Type B pancreatic cell (in vitro differentiated cells): ENCODE results near the gene CERS1. TPM values are rescaled to one million over a fixed set of nuclear protein-coding genes. Genes with fewer than 3 reads are reported as not detected.
A peak's percentile ranks its signal among the peaks of the same experiment; 100 is the strongest.

Experiments
- DNase-seq: peaks from one replicate; pipeline ENCODE4 v3.0.0; 2021; ENCODE audit warnings: mixed read lengths; ENCODE audit not compliant: unreplicated experiment; ENCODE audit errors: extremely low spot score
- H3K27ac Mint-ChIP-seq: 2 replicates; pipeline ENCODE4 v1.8.0; 2021; ENCODE audit warnings: mild to moderate bottlenecking, mixed read lengths
- H3K27me3 Mint-ChIP-seq: 2 replicates; pipeline ENCODE4 v1.8.0; 2021; ENCODE audit warnings: mixed read lengths
- H3K36me3 Mint-ChIP-seq: 2 replicates; pipeline ENCODE4 v1.8.0; 2021; ENCODE audit warnings: mixed read lengths
- H3K4me1 Mint-ChIP-seq: one replicate; pipeline ENCODE4 v1.8.0; 2021; ENCODE audit warnings: mixed read lengths; ENCODE audit not compliant: unreplicated experiment
- H3K4me3 Mint-ChIP-seq: 2 replicates; pipeline ENCODE4 v1.8.0; 2021; ENCODE audit warnings: mild to moderate bottlenecking, mixed read lengths
- H3K9me3 Mint-ChIP-seq: 2 replicates; pipeline ENCODE4 v1.8.0; 2021; ENCODE audit warnings: mixed read lengths
- CTCF ChIP-seq: fragments of 200-600 bp; sonication (generic); conservative IDR thresholded peaks from 2 replicates; pipeline ENCODE4 v1.5.0; 2021; ENCODE audit warnings: antibody characterized with exemption, mild to moderate bottlenecking
- total RNA-seq: library from RNA; stranded (reverse); gene quantifications from 2 replicates; pipeline ENCODE4 v1.2.1, GENCODE V29; 2021; ENCODE audit warnings: low replicate concordance

The CERS1 gene
- total RNA-seq, 1 donor from 2014 or later = 14.8 TPM

GRCh38 chr19:18867199-18867598 lies 28.8 kb downstream of the CERS1 start:
- no peak for TF ChIP-seq CTCF
- H3K36me3 Mint-ChIP-seq = peaks cover 5% of the 10 kb centered on the region
- DNase-seq = no peak
- H3K27ac Mint-ChIP-seq = no peak overlapping the region
- no peaks in the 10 kb centered on the region for H3K27me3 Mint-ChIP-seq
- no peak overlapping the region for H3K4me3 Mint-ChIP-seq
- peaks cover 8% of the 10 kb centered on the region for H3K4me1 Mint-ChIP-seq
- no peaks in the 10 kb centered on the region for H3K9me3 Mint-ChIP-seq

- TF ChIP-seq CTCF = peak; percentile 58
- Mint-ChIP-seq H3K4me3 (no peak overlapping the region), H3K36me3 (peaks cover 3% of the 10 kb centered on the region), H3K27ac (no peak overlapping the region), H3K9me3 (no peaks in the 10 kb centered on the region), H3K27me3 (no peaks in the 10 kb centered on the region), H3K4me1 (peaks cover 4% of the 10 kb centered on the region)
- no peak for DNase-seq
Measured at GRCh38 chr19:18866800-18867123, 29.2 kb downstream of the CERS1 start.

- Mint-ChIP-seq H3K36me3 (no peaks in the 10 kb centered on the region), H3K4me1 (no peaks in the 10 kb centered on the region), H3K9me3 (no peaks in the 10 kb centered on the region), H3K27me3 (no peaks in the 10 kb centered on the region), H3K4me3 (no peak overlapping the region), H3K27ac (no peak overlapping the region)
- peak; percentile 84 for DNase-seq
- peak; percentile 100 for TF ChIP-seq CTCF
Measured at GRCh38 chr19:18865973-18866799, 29.8 kb downstream of the CERS1 start.

GRCh38 chr19:18865106-18865972 lies 30.6 kb downstream of the CERS1 start:
- no peak for TF ChIP-seq CTCF
- no peak overlapping the region for H3K4me3 Mint-ChIP-seq
- no peaks in the 10 kb centered on the region for H3K4me1 Mint-ChIP-seq
- H3K27ac Mint-ChIP-seq = no peak overlapping the region
- H3K9me3 Mint-ChIP-seq = no peaks in the 10 kb centered on the region
- H3K27me3 Mint-ChIP-seq = no peaks in the 10 kb centered on the region
- no peak for DNase-seq
- no peaks in the 10 kb centered on the region for H3K36me3 Mint-ChIP-seq

GRCh38 chr19:18863843-18864362 lies 32.1 kb downstream of the CERS1 start:
- no peak for TF ChIP-seq CTCF
- H3K4me1 Mint-ChIP-seq = no peaks in the 10 kb centered on the region
- no peak for DNase-seq
- no peak overlapping the region for H3K4me3 Mint-ChIP-seq
- H3K27ac Mint-ChIP-seq = no peak overlapping the region
- H3K36me3 Mint-ChIP-seq = no peaks in the 10 kb centered on the region
- H3K27me3 Mint-ChIP-seq = no peaks in the 10 kb centered on the region
- H3K9me3 Mint-ChIP-seq = no peaks in the 10 kb centered on the region
